OCI-LY3 (cell line): ENCODE results near the gene DPF3.

Experiments used
- H2AFZ ChIP-seq: fragments of 200-600, 300-600 bp; shearing (Covaris generic); 2 replicates; pipeline ENCODE4 v1.6.0; 2014; ENCODE audit warnings: antibody characterized with exemption, low read depth, low read length
- H3K27ac ChIP-seq: fragments of 200-600, 300-600 bp; sonication (generic); 2 replicates; pipeline ENCODE4 v1.5.1; 2014; ENCODE audit warnings: mild to moderate bottlenecking, low read length, moderate library complexity, mixed read lengths
- H3K27me3 ChIP-seq: fragments of 200-600, 300-600 bp; sonication (generic); 2 replicates; pipeline ENCODE4 v1.6.1; 2014; ENCODE audit warnings: low read depth, low read length, mixed read lengths
- H3K36me3 ChIP-seq: fragments of 200-600, 300-600 bp; sonication (generic); replicated peaks from 2 replicates; pipeline ENCODE3; 2014; ENCODE audit warnings: low read depth, low read length, mixed read lengths
- H3K4me1 ChIP-seq: fragments of 300-600, 200-600 bp; sonication (generic); 2 replicates; pipeline ENCODE4 v1.6.1; 2014; ENCODE audit warnings: low read length, mixed read lengths
- H3K4me2 ChIP-seq: fragments of 200-600, 300-600 bp; sonication (generic); 2 replicates; pipeline ENCODE4 v1.6.1; 2014; ENCODE audit warnings: low read length, mixed read lengths
- H3K4me3 ChIP-seq: fragments of 300-600, 200-600 bp; sonication (generic); 2 replicates; pipeline ENCODE4 v1.5.1; 2014; ENCODE audit warnings: antibody characterized with exemption, mild to moderate bottlenecking, low read length, moderate library complexity
- H3K79me2 ChIP-seq: fragments of 300-600, 200-600 bp; shearing (Covaris generic); 2 replicates; pipeline ENCODE4 v1.6.1; 2014; ENCODE audit warnings: mild to moderate bottlenecking, low read length, mixed read lengths
- H3K9ac ChIP-seq: fragments of 300-600, 200-600 bp; shearing (Covaris generic); 2 replicates; pipeline ENCODE4 v1.6.0; 2014; ENCODE audit warnings: mild to moderate bottlenecking, low read length, moderate library complexity
- H3K9me3 ChIP-seq: fragments of 200-600, 300-600 bp; shearing (Covaris generic); 2 replicates; pipeline ENCODE4 v1.6.1; 2014; ENCODE audit warnings: low read length, mixed read lengths; ENCODE audit not compliant: insufficient read depth
- H4K20me1 ChIP-seq: fragments of 200-600, 300-600 bp; sonication (generic); 2 replicates; pipeline ENCODE4 v1.6.1; 2016; ENCODE audit warnings: low read length, mixed read lengths; ENCODE audit not compliant: insufficient read depth
- CTCF ChIP-seq: fragments of 200-600, 300-600 bp; sonication (generic); IDR thresholded peaks from 2 replicates; pipeline ENCODE4 v1.5.1; 2014; ENCODE audit warnings: antibody characterized with exemption, low read length, low read depth
- EZH2phosphoT487 ChIP-seq: fragments of 200-600 bp; shearing (Covaris generic); IDR thresholded peaks from 2 replicates; pipeline ENCODE4 v1.6.1; 2018; ENCODE audit warnings: antibody characterized with exemption, mixed run types, low read depth

The DPF3 gene

GRCh38 chr14:72634691-72635616 is 258.9 kb downstream of the DPF3 start:
- no peak overlapping the region for H3K9ac ChIP-seq
- H3K36me3 ChIP-seq = no peaks in the 10 kb centered on the region
- H3K27ac ChIP-seq = no peak overlapping the region
- H3K27me3 ChIP-seq = peaks cover 13% of the 10 kb centered on the region; the same call in 1 of the 2 replicates
- TF ChIP-seq EZH2phosphoT487 (no peak), CTCF (no peak)
- H2AFZ ChIP-seq = no peak overlapping the region
- peak overlapping the region; percentile 21; the same call in 1 of the 2 replicates for H3K4me2 ChIP-seq
- no peaks in the 10 kb centered on the region for H3K79me2 ChIP-seq
- H3K9me3 ChIP-seq = no peaks in the 10 kb centered on the region
- H3K4me3 ChIP-seq = no peak overlapping the region
- peaks cover 6% of the 10 kb centered on the region; the same call in 1 of the 2 replicates for H3K4me1 ChIP-seq
- no peaks in the 10 kb centered on the region for H4K20me1 ChIP-seq

GRCh38 chr14:72633551-72633950 is 260.4 kb downstream of the DPF3 start:
- Histone ChIP-seq H3K36me3 (no peaks in the 10 kb centered on the region), H3K4me1 (peaks cover 6% of the 10 kb centered on the region; the same call in 1 of the 2 replicates), H3K27me3 (peaks cover 13% of the 10 kb centered on the region; the same call in 1 of the 2 replicates), H3K27ac (no peak overlapping the region), H3K9ac (no peak overlapping the region), H3K79me2 (no peaks in the 10 kb centered on the region), H3K4me2 (no peak overlapping the region), H4K20me1 (no peaks in the 10 kb centered on the region), H3K4me3 (no peak overlapping the region), H3K9me3 (no peaks in the 10 kb centered on the region), H2AFZ (no peak overlapping the region)
- no peak for TF ChIP-seq CTCF
- TF ChIP-seq EZH2phosphoT487 = no peak

DNA sequence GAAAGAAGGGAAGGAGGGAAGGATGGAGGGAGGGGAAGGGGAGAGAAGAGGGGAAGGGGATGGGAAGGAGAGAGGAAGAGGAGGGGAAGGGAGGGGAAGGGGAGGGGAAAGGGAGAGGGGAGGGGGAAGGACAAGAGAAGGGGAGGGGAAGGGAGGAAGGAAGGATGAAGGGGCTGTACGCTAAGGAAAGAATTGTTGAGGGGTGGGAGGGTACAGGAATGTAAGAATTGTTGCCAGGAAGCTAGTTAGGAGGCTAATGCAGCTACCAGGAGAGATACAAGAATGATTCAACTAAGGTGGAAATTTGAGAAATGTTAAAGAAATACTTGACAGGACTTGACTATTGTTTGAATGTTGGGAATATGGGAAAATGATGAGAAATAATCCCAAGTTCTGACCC is 261.2 kb downstream of the DPF3 start:
- no peaks in the 10 kb centered on the region for H3K9me3 ChIP-seq
- no peak overlapping the region for H2AFZ ChIP-seq
- H3K27ac ChIP-seq = no peak overlapping the region
- no peaks in the 10 kb centered on the region for H3K36me3 ChIP-seq
- H3K27me3 ChIP-seq = peaks cover 13% of the 10 kb centered on the region; the same call in 1 of the 2 replicates
- H3K4me2 ChIP-seq = no peak overlapping the region
- H3K79me2 ChIP-seq = no peaks in the 10 kb centered on the region
- no peak for TF ChIP-seq CTCF
- H4K20me1 ChIP-seq = no peaks in the 10 kb centered on the region
- no peak overlapping the region for H3K9ac ChIP-seq
- peaks cover 6% of the 10 kb centered on the region; the same call in 1 of the 2 replicates for H3K4me1 ChIP-seq
- no peak overlapping the region for H3K4me3 ChIP-seq

DNA sequence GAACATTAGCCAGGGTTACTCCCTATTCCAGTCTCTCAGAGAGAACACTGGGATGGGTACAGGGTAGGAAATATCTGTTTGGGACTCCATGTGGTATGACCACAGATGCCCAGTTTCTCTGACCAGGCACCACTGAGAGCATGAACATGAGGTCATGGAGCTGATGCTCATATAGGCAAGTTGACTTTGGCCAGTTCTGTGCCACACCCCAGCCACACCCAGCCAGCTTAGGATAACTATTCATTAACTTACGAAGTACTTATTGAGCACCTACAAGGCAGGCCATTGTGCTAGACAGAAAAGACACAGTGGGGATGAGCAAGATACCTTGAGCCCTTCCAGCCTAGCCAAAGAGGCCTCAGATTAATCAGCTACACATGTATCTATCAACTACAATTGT is 262.5 kb downstream of the DPF3 start:
- Histone ChIP-seq H3K4me1 (peaks cover 6% of the 10 kb centered on the region; the same call in 1 of the 2 replicates), H3K4me3 (no peak overlapping the region), H2AFZ (no peak overlapping the region), H3K79me2 (no peaks in the 10 kb centered on the region), H3K4me2 (no peak overlapping the region), H3K9me3 (peaks cover 4% of the 10 kb centered on the region; the same call in 1 of the 2 replicates), H3K9ac (no peak overlapping the region), H4K20me1 (no peaks in the 10 kb centered on the region), H3K36me3 (no peaks in the 10 kb centered on the region), H3K27ac (no peak overlapping the region), H3K27me3 (peaks cover 9% of the 10 kb centered on the region; the same call in 1 of the 2 replicates)
- TF ChIP-seq CTCF (no peak), EZH2phosphoT487 (no peak)
